ENCODE results near the gene COA7.

- TF ChIP-seq, protein P1, sequence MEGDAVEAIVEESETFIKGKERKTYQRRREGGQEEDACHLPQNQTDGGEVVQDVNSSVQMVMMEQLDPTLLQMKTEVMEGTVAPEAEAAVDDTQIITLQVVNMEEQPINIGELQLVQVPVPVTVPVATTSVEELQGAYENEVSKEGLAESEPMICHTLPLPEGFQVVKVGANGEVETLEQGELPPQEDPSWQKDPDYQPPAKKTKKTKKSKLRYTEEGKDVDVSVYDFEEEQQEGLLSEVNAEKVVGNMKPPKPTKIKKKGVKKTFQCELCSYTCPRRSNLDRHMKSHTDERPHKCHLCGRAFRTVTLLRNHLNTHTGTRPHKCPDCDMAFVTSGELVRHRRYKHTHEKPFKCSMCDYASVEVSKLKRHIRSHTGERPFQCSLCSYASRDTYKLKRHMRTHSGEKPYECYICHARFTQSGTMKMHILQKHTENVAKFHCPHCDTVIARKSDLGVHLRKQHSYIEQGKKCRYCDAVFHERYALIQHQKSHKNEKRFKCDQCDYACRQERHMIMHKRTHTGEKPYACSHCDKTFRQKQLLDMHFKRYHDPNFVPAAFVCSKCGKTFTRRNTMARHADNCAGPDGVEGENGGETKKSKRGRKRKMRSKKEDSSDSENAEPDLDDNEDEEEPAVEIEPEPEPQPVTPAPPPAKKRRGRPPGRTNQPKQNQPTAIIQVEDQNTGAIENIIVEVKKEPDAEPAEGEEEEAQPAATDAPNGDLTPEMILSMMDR (IDR thresholded peaks at IDR 0.05): no peak
- TF ChIP-seq MXD4 (CRISPR knock-in tag; IDR thresholded peaks at IDR 0.05; ENCODE audit: borderline replicate concordance): no peak
- TF ChIP-seq, protein P2, sequence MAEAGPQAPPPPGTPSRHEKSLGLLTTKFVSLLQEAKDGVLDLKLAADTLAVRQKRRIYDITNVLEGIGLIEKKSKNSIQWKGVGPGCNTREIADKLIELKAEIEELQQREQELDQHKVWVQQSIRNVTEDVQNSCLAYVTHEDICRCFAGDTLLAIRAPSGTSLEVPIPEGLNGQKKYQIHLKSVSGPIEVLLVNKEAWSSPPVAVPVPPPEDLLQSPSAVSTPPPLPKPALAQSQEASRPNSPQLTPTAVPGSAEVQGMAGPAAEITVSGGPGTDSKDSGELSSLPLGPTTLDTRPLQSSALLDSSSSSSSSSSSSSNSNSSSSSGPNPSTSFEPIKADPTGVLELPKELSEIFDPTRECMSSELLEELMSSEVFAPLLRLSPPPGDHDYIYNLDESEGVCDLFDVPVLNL (CRISPR knock-in tag; IDR thresholded peaks at IDR 0.05; ENCODE audit: borderline replicate concordance, low read depth): no peak
Observed at GRCh38 chr1:52659356-52659755, 38.8 kb downstream of the COA7 start.
